Measurements from ENCODE around the gene C1QTNF12.

The C1QTNF12 gene

DNA sequence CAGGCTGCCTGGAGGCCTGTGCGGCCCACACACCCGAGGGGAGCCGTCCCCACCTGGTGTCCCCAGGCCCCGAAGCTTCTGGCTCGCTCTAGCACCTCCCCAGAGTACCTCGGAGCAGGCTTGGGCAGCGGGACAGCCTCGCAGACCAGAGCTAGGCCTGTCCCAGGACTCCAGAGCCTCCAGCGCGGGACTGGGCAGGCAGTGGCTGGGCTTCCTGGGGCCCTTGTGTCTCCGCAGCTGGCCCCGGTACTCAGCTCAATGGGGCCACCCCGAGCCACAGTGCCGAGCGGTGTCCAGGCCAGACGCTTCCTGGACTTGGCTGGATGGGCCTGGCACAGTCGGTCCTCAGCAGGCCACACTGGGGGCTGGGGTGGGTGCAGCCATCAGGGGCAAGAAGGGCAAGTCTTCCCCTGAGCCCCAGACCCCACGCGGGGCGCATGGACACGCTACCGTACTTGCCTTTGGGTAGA, 38.6 kb upstream of the C1QTNF12 start:
- H3K4me3 ChIP-seq (ENCODE audit: low read depth, low read length): no peak overlapping the region
- TF ChIP-seq, protein P1, sequence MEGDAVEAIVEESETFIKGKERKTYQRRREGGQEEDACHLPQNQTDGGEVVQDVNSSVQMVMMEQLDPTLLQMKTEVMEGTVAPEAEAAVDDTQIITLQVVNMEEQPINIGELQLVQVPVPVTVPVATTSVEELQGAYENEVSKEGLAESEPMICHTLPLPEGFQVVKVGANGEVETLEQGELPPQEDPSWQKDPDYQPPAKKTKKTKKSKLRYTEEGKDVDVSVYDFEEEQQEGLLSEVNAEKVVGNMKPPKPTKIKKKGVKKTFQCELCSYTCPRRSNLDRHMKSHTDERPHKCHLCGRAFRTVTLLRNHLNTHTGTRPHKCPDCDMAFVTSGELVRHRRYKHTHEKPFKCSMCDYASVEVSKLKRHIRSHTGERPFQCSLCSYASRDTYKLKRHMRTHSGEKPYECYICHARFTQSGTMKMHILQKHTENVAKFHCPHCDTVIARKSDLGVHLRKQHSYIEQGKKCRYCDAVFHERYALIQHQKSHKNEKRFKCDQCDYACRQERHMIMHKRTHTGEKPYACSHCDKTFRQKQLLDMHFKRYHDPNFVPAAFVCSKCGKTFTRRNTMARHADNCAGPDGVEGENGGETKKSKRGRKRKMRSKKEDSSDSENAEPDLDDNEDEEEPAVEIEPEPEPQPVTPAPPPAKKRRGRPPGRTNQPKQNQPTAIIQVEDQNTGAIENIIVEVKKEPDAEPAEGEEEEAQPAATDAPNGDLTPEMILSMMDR (IDR thresholded peaks at IDR 0.05; ENCODE audit: low read depth, low read length): no peak

DNA sequence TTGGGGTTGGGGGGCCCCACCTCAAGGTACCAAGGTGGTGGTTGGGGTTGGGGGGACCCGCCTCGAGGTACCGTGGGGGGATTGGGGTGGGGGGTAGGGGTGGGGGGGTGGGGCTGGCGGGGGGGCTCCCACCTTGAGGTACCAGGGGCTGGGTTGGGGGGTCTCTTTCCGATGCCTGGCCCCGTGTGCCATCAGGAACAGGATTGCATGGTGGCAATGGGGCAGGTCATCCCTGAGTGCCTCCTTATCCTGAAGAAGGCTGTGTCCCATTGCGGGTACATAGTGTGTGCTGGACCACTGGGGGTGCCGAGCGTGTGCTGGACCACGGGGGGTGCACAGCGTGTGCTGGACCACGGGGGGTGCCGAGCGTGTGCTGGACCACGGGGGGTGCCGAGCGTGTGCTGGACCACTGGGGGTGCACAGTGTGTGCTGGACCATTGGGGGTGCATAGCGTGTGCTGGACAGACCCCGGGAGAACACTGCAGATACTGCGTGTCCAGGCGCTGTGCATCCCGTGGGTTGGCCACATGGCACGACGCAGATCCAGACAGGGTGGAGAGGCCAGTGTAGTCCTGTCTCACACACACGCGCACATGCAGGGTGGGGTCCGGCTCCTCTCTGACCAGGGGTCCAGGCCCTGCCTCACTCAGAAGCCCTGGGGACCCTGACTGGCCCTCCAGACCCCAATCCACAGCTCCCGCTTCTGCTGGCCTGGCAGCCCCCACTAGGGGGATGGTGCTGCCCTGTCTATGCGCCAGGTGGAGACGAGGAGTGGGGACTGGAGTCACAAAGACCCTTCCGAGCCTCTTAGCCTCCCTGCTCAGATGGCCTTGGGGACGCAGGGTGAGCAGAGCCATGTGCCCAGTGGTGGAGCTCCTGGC, 37.9 kb upstream of the C1QTNF12 start:
- H3K4me3 ChIP-seq (ENCODE audit: low read depth, low read length): no peak overlapping the region
- TF ChIP-seq, protein P1 (IDR thresholded peaks at IDR 0.05; ENCODE audit: low read depth, low read length): no peak

DNA sequence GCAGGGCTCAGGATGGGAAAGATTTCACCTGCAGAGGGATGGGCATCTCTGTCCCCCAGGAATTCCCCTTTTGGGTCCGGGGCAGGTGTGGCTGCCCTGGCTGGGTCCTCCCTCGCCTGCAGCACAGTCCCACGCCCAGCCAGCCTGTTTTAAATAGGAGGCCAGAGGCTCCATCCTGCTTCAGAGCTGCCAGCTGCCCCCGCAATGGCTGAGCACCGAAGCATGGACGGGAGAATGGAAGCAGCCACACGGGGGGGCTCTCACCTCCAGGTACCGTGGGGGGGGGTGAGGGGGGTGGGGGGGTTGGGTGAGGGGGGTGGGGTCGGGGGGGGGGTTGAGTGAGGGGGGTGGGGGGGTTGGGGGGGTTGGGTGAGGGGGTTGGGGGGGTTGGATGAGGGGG, 37.3 kb upstream of the C1QTNF12 start:
- no peak overlapping the region for H3K4me3 ChIP-seq (ENCODE audit: low read depth, low read length)
- TF ChIP-seq, protein P1 (IDR thresholded peaks at IDR 0.05; ENCODE audit: low read depth, low read length): no peak

DNA sequence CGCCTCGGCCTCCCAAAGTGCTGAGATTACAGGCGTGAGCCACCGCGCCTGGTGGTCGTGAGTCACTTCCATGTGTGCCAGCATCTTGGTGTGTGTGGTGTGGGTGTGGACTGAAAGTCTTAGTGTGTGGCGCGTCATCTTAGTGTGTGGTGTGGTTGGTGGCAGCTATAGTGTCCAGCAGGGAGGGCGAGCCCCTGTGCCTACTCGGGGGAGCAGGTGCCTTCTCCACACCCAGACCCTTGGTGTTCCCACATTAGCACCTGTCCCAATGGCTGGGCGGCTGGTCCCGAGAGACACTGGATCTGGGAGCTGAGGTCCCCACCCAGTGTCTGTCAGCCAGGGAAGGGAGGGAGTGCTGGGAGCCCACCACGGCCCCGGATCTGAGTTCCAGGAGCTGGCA, 36.5 kb upstream of the C1QTNF12 start:
- TF ChIP-seq, protein P1 (IDR thresholded peaks at IDR 0.05; ENCODE audit: low read depth, low read length): no peak
- no peak overlapping the region for H3K4me3 ChIP-seq (ENCODE audit: low read depth, low read length)

DNA sequence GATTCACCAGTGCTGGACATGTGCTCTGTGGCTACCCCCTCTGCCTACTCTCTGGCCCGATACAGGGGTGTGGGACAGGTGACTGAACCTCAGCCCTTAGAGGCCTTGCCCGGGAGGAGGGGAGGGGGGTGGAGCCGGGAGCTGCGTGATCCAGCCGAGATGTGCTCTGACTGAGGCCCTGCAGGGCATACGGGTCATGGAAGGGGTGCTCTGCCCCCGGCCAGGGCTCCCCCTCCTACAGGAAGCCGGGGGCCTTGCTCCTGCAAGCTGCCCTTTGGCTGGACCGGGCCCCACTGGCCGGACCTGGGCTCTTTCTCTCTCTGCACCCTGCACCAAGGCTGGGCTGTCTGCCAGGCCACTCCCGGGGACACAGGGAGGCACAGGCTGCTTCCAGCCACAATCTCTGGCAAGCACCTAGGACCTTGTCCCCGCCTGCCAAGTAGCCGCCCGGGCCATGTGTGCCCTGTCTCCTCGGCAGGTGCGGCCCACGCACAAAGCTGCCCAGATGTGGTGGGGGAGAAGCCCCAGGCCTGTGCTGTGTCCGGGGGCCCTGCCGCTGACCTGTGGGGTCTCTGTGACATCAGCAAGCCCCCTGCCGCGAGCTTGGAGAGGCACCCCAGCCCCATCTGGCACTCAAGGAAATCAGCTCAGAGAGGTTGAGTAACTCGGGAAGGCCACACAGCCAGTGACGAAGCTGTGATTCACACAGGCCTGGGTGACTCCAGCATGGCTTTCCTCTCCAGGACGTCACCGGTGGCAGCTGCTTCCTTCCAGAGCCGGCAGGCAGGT, 35.2 kb upstream of the C1QTNF12 start:
- TF ChIP-seq, protein P1 (IDR thresholded peaks at IDR 0.05; ENCODE audit: low read depth, low read length): no peak
- no peak overlapping the region for H3K4me3 ChIP-seq (ENCODE audit: low read depth, low read length)

DNA sequence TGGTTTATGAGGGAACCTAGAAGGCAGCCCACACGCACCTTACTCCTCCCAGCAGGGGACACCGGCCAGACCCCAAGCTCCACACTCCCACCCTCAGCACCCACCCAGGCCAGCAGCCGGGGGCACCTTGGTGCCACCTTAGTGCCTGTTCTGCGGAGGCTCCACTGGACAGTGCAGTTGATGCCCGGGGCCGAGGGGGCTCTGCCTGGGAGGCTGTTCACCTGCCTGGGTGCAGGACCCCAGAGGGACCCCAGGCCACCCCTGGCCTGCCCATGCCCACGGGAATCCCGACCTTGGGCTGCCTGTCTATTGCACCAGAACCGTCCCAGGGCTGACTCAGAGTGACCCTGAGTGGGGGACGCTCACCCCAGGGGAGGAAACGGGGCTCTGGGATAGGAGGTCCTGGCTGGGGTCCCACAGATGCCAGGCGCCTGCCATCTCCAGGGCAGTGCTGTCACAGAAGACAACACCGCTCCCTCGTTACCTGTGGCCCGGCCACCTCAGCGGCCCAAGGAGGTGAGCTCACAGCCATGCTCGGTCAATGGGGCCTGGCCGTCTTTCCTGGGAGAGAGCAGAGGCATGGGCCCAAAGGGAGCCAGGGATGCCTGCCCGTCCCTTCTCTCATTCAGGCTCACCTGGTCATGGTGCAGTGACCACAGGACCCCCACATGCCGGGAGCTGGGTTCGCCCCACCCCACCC, 34.4 kb upstream of the C1QTNF12 start:
- TF ChIP-seq, protein P1 (IDR thresholded peaks at IDR 0.05; ENCODE audit: low read depth, low read length): no peak
- no peak overlapping the region for H3K4me3 ChIP-seq (ENCODE audit: low read depth, low read length)
